ENCODE results near the gene PLEKHG5. TPM values are rescaled to one million over a fixed set of nuclear protein-coding genes. Genes with fewer than 3 reads are reported as not detected.

Gene PLEKHG5
- total RNA-seq, 4 donors from 2014 or later: 6.6 to 24.6 (median 7.9) TPM

GRCh38 chr1:6517435-6517851 lies 26.0 kb upstream of the PLEKHG5 start:
- TF ChIP-seq CTCF (IDR thresholded peaks at IDR 0.05): no peak
- no peak for DNase-seq (ENCODE audit: low spot score)

GRCh38 chr1:6515771-6516170 lies 24.3 kb upstream of the PLEKHG5 start:
- no peak for TF ChIP-seq CTCF (IDR thresholded peaks at IDR 0.05)
- ATAC-seq (ENCODE audit: low FRiP score) (no peak), DNase-seq (ENCODE audit: low spot score) (no peak)

More at GRCh38 chr1:6517435-6517851, 26.0 kb upstream of the PLEKHG5 start:
- no peak for ATAC-seq (ENCODE audit: low FRiP score)

- TF ChIP-seq CTCF (IDR thresholded peaks at IDR 0.05): no peak
- no peak for ATAC-seq (ENCODE audit: low FRiP score)
- no peak for DNase-seq (ENCODE audit: low spot score)
Measured at GRCh38 chr1:6513320-6513801, 21.9 kb upstream of the PLEKHG5 start.

GRCh38 chr1:6512908-6513280 lies 21.4 kb upstream of the PLEKHG5 start:
- TF ChIP-seq CTCF (IDR thresholded peaks at IDR 0.05): no peak
- ATAC-seq (ENCODE audit: low FRiP score) (no peak), DNase-seq (ENCODE audit: low spot score) (no peak)

GRCh38 chr1:6512245-6512907 lies 20.9 kb upstream of the PLEKHG5 start:
- TF ChIP-seq CTCF (IDR thresholded peaks at IDR 0.05): no peak
- no peak for ATAC-seq (ENCODE audit: low FRiP score)
- no peak for DNase-seq (ENCODE audit: low spot score)

GRCh38 chr1:6511561-6512244 lies 20.2 kb upstream of the PLEKHG5 start:
- no peak for ATAC-seq (ENCODE audit: low FRiP score)
- TF ChIP-seq CTCF (IDR thresholded peaks at IDR 0.05): no peak
- DNase-seq (ENCODE audit: low spot score): no peak

- ATAC-seq (ENCODE audit: low FRiP score): no peak
- no peak for DNase-seq (ENCODE audit: low spot score)
- no peak for TF ChIP-seq CTCF (IDR thresholded peaks at IDR 0.05)
Measured at GRCh38 chr1:6511056-6511455, 19.6 kb upstream of the PLEKHG5 start.

Measured in omental fat pad (tissue), 4 donors.